Activated naive CD8-positive, alpha-beta T cell treated with anti-CD3 and anti-CD28 coated beads, Interleukin-2, amount 50 U/mL, for 16 hours (primary cell): ENCODE measurements around the gene GRID2.

Source experiments
- DNase-seq: peaks from one replicate; pipeline ENCODE4 v3.0.0-alpha.2; 2020; ENCODE audit warnings: low read depth, low spot score

Gene GRID2

DNA sequence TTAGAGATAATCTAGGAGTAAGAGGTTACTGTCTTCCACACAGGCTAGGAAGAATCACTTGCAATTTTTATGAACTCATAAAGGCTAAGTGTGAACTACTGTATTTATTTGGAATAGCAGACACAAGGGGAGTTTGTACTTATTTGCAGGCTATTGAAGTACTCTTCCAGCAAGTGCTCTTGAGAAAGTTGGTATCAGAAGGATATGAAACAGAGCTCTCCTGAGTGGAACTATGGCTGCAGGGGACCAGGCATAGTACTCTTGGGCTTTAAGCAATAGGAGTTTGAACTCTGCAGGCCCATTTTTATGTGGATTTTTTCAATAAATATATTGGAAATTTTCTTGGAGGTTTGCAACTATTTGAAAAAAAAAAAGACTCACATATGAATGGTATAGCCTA lies 768.5 kb downstream of the GRID2 start:
- no peak for DNase-seq

DNA sequence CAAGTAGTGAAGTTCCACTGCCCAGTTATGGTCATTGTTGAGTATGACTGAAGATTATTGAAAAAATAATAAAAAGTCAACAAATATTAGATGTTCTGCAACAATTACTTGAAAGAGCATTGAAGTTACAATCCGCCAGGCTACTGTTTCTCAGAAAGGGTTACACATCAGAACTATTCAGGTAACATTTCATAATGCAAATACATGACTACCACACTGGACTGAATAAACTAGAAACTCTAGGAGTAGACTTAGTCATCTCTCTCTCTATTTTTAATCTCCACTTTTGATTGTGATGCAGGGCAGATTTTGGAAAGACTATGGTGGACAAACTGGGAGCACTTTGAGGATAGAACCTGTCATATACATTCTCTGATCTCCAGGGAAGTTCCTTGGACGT lies 776.5 kb downstream of the GRID2 start:
- DNase-seq, result no peak

DNA sequence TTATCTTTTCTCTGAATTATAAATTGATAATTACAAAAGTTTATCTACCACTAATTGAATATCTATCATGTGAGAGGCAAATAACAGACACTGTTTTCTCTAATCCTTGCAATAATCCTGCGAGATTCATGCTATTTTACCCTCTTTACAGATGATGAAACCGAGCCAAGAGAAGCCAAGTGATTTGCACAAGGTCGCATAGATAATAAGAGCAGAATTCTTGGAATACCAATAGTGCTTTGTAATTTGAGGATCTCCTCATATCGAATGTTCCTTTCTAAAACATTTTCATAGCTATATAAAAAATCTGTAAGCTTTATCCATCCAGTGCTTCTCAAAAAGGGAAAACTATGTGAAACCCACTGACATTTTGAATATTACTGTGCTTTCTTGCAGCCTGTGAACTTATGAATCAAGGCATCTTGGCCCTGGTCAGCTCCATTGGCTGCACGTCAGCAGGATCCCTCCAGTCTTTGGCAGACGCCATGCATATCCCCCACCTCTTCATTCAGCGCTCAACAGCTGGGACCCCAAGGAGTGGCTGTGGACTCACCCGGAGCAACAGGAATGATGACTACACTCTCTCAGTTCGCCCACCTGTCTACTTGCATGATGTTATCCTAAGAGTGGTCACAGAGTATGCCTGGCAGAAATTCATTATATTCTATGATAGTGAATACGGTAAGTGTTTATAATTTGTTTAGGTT lies 781.0 kb downstream of the GRID2 start:
- DNase-seq, result no peak

- DNase-seq, result no peak
Measured at GRCh38 chr4:93086356-93086755, 782.6 kb downstream of the GRID2 start.

DNA sequence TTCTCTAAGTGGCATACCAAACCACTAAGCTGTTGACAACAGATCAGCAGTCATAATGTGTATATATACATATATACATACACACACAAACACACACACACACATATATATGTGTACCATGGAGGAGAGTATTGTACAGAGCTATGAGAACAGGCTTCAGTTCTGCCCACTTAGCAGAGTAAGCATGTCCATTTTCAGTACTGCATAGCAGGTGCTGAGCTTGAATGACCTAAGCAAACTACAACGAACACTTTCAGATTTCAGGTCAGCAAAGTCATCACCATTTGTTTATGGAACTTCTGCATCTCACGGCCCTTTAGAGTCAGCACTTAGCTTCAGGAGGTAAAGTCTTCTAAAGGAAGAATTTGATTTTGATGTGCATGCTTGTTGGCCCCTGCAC lies 789.0 kb downstream of the GRID2 start:
- no peak for DNase-seq

DNA sequence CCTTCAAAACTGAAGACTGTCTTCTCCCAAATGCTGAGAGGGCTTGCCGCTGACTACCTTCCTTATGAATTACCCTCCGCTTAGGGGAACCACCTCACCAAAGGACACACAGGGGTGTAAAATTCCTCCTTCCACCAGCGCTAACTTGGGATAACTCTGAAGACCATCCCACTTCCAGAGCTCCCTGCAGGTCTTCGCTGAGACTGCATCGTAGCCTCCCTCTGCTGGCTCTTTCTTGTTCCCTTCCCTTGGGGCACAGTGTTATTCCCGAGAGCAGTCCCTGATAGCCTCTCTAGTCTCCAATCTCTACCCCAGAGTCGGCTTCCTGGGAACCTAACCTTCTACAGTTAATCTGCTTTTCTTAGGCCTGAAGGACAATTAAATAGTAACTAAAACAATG lies 799.3 kb downstream of the GRID2 start:
- no peak for DNase-seq

GRCh38 chr4:93116624-93117023 lies 812.9 kb downstream of the GRID2 start:
- DNase-seq, result no peak

- no peak for DNase-seq
Measured at GRCh38 chr4:93127489-93127888, 823.7 kb downstream of the GRID2 start.

DNA sequence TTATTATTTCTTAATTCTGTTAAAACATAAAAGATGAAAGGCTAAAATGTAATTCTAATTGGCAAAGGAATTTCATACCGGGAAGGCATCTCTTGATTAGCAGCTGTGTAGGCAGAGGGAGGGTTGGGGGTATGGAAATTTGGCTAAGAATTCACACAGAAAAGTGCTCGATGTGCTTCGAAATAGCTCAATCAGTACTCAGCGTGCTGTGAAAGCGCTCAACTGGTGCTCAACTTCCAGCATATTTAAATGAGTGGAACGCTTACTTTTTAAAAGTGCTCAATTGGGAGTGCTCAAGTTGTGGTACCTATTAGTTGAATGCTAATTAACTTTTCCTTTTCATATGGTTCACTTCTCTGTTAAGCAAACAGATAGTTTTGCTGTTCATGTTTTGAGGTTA lies 828.9 kb downstream of the GRID2 start:
- DNase-seq, result no peak

- DNase-seq, result no peak
Measured at GRCh38 chr4:93139118-93139517, 835.4 kb downstream of the GRID2 start.

DNA sequence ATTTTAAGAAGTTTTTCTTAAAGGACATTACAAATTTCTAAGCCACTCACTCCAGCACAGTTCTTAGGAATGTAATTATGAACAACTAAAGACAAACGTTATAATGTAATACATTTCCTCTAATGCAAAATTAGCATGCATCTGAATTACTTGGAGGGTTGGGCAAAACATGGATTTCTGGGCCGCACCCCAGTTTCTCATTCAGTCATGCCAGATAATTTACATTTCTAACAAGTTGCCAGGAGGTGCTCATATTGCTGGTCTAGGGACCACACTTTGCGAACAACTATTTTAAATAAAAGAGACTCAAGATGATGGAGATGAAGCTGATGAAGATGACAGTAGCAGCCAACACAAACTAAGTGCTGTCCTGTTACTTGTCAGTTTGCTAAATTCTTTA lies 840.1 kb downstream of the GRID2 start:
- no peak for DNase-seq

- no peak for DNase-seq
Measured at GRCh38 chr4:93144644-93145043, 840.9 kb downstream of the GRID2 start.

DNA sequence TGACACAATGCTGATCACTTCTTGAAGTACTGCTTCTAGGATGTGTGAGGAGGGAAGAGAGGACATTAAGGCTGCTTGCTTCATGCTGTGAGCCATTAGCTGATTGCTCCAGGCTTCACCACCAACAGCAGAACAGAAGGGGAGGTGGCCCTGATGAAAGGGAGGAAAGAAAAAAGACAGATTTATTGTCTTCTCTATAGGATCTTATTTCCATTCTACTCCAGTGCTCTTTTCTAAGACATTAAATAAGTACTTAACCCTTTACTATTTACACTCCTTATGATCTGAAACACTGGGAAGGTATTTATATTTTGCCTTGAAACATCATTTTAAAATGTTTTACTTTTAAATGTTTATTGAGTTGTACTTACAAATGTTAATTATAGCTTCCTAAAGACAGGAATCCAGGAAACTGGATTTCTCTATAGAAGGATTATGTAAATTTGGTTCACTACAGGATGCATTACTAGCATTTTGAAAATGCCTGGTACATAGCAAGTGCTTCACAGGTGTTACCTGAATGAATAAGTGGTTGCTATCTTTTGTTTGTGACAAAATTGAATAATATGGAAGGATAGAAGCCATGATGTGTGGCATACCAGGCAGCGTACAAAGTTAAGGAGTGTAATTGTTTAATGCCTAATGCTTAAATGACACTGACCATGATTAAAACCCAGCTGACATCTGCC lies 843.9 kb downstream of the GRID2 start:
- no peak for DNase-seq

- DNase-seq, result no peak
Measured at GRCh38 chr4:93152491-93152890, 848.7 kb downstream of the GRID2 start.

- DNase-seq, result no peak
Measured at GRCh38 chr4:93157986-93158385, 854.2 kb downstream of the GRID2 start.

DNA sequence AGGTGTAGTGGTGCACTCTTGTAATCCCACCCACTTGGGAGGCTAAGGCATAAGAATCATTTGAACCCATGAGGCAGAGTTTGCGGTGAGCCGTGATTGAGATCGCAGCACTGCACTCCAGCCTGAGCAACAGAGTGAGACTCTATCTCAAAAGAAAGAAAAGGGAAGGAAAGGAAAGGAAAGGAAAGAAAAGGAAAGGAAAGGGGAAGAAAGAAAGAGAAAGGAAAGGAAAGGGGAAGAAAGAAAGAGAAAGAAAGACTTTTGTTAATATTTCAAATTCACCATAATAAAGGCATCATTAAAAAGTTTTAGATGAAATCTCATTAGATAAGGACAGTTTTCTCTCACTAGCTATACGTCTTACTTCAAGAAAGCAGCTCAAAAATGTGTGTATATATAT lies 864.3 kb downstream of the GRID2 start:
- DNase-seq, result no peak

DNA sequence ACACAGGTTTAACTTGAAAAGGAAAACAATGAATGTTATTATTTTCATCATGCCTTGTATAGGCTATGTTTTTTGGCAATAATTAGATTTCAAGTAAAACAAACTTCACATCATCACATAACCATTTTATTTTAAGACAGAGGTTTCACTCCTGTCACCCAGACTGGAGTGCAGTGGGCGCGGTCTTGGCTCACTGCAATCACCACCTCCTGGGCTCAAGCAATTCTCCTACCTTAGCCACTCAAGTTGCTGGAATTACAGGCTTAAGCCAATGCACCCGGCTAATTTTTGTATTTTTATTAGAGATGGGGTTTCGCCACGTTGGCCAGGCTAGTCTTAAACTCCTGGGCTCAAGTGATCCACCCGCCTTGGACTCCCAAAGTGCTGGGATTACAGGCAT lies 866.2 kb downstream of the GRID2 start:
- no peak for DNase-seq

DNA sequence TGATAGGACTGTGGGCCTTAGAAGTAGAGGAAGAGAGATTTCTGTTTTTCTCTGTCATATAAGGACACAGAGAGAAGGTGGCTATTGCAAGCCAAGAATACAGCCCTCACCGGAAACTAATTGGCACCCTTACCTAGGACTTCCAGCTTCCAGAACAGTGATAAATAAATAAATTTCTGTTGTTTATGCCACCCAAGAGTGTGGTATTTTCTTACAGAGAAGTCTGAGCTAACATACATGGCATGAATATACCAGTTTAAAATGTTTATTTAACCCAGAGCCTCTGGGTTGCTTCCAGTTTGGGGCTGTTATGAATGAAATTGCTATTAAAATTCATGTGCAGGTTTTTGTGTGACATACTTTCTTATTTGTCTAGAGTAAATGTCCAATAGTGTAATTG lies 870.8 kb downstream of the GRID2 start:
- DNase-seq, result no peak

- no peak for DNase-seq
Measured at GRCh38 chr4:93178279-93178678, 874.5 kb downstream of the GRID2 start.

DNA sequence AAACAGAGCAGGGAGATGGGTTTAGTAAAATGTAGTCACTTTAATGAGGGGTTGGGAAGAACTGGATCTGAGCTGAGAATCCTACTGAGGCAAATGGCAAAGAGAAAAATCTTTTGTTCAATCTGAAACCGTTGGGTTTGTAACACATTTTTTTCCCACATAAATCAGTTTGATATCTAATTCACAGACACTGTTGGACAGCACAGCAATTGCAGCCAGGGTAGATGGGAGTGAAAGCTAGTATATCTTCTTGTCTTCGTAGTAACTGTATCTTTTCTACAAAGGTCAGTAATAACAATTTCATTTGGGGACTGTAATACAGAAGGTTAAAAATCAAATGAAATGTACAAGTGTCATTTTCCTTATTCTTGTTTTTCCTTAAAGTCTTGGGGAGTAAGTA lies 875.3 kb downstream of the GRID2 start:
- no peak for DNase-seq

GRCh38 chr4:93182722-93183121 lies 879.0 kb downstream of the GRID2 start:
- DNase-seq, result no peak

GRCh38 chr4:93183576-93183975 lies 879.8 kb downstream of the GRID2 start:
- no peak for DNase-seq

DNA sequence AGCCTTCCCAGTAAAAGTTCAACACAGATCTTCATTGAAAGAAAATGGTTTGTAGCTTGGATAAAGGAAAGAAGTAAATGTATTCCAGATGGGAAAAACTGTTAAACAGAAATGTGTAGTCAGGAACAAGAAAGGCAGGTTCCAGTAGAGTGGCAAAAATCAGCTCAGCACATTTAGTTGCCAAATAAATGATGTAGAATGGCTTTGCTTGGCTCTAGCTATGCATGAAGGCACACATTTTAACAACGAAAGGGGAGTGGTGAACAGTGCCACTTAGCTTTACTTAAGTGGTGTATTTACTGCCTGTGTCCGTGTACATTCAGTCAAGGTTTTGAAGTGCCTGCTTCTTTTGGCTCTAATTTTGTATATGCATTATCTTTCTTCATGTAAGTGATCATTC lies 880.3 kb downstream of the GRID2 start:
- DNase-seq, result no peak

- DNase-seq, result no peak
Measured at GRCh38 chr4:93186846-93187245, 883.1 kb downstream of the GRID2 start.
